Neutrophil (primary cell): ENCODE results near the gene FADS2.

ENCODE experiments used
- H3K27ac ChIP-seq: fragments of 200-600 bp; sonication (generic); 2 replicates; pipeline ENCODE4 v1.5.1; 2016; ENCODE audit warnings: mild to moderate bottlenecking, moderate library complexity
- H3K27me3 ChIP-seq: fragments of 200-600 bp; sonication (generic); 2 replicates; pipeline ENCODE4 v1.6.0; 2016; ENCODE audit warnings: mild to moderate bottlenecking
- H3K36me3 ChIP-seq: fragments of 200-600 bp; sonication (generic); 2 replicates; pipeline ENCODE4 v1.5.1; 2017
- H3K4me1 ChIP-seq, 2 experiments: fragments of 200-600 bp in 1 of 2; sonication (generic) in 1 of 2; 1 replicate in 1 of 2; 2 replicates in 1 of 2; pipeline versions ENCODE4 v1.5.1 to v1.6.1; 2013 to 2016; ENCODE audit warnings: low read depth in 1 of 2, low read length in 1 of 2, mild to moderate bottlenecking in 1 of 2, moderate library complexity in 1 of 2; ENCODE audit not compliant: control insufficient read depth in 1 of 2, insufficient read depth in 1 of 2
- H3K4me3 ChIP-seq, 2 experiments: fragments of 200-600 bp in 1 of 2; sonication (generic) in 1 of 2; 1 replicate in 1 of 2; 2 replicates in 1 of 2; pipeline ENCODE4 v1.5.1; 2013 to 2016; ENCODE audit warnings: low read depth in 1 of 2, low read length in 1 of 2, mild to moderate bottlenecking in 1 of 2, moderate library complexity in 1 of 2
- H3K9me3 ChIP-seq: fragments of 200-600 bp; sonication (generic); 2 replicates; pipeline ENCODE4 v1.5.1; 2016
- TF ChIP-seq, protein P1 (sequence below): fragments of 200-600 bp; sonication (generic); IDR thresholded peaks from 2 replicates; pipeline ENCODE4 v1.5.1; 2016; ENCODE audit warnings: antibody characterized with exemption

FADS2 gene

GRCh38 chr11:61866231-61866957, 38.3 kb downstream of the FADS2 start:
- Histone ChIP-seq H3K27ac (no peak overlapping the region), H3K27me3 (peaks cover 20% of the 10 kb centered on the region), H3K9me3 (no peaks in the 10 kb centered on the region), H3K4me1 (no peaks in the 10 kb centered on the region), H3K4me3 (no peak overlapping the region), H3K36me3 (no peaks in the 10 kb centered on the region)
- TF ChIP-seq, protein P1, sequence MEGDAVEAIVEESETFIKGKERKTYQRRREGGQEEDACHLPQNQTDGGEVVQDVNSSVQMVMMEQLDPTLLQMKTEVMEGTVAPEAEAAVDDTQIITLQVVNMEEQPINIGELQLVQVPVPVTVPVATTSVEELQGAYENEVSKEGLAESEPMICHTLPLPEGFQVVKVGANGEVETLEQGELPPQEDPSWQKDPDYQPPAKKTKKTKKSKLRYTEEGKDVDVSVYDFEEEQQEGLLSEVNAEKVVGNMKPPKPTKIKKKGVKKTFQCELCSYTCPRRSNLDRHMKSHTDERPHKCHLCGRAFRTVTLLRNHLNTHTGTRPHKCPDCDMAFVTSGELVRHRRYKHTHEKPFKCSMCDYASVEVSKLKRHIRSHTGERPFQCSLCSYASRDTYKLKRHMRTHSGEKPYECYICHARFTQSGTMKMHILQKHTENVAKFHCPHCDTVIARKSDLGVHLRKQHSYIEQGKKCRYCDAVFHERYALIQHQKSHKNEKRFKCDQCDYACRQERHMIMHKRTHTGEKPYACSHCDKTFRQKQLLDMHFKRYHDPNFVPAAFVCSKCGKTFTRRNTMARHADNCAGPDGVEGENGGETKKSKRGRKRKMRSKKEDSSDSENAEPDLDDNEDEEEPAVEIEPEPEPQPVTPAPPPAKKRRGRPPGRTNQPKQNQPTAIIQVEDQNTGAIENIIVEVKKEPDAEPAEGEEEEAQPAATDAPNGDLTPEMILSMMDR = no peak

DNA sequence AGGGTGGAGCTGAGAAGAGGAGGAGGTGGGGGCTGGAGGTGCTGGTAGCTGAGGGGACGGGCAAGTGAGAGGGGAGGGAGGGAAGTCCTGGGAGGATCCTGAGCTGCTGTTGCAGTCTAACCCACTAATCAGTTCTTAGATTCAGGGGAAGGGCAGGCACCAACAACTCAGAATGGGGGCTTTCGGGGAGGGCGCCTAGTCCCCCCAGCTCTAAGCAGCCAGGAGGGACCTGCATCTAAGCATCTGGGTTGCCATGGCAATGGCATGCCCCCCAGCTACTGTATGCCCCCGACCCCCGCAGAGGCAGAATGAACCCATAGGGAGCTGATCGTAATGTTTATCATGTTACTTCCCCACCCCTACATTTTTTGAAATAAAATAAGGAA, 38.9 kb downstream of the FADS2 start:
- Histone ChIP-seq H3K27me3 (peaks cover 25% of the 10 kb centered on the region), H3K4me3 (no peak overlapping the region), H3K36me3 (no peaks in the 10 kb centered on the region), H3K9me3 (no peaks in the 10 kb centered on the region), H3K4me1 (no peaks in the 10 kb centered on the region), H3K27ac (no peak overlapping the region)
- TF ChIP-seq, protein P1 = no peak

DNA sequence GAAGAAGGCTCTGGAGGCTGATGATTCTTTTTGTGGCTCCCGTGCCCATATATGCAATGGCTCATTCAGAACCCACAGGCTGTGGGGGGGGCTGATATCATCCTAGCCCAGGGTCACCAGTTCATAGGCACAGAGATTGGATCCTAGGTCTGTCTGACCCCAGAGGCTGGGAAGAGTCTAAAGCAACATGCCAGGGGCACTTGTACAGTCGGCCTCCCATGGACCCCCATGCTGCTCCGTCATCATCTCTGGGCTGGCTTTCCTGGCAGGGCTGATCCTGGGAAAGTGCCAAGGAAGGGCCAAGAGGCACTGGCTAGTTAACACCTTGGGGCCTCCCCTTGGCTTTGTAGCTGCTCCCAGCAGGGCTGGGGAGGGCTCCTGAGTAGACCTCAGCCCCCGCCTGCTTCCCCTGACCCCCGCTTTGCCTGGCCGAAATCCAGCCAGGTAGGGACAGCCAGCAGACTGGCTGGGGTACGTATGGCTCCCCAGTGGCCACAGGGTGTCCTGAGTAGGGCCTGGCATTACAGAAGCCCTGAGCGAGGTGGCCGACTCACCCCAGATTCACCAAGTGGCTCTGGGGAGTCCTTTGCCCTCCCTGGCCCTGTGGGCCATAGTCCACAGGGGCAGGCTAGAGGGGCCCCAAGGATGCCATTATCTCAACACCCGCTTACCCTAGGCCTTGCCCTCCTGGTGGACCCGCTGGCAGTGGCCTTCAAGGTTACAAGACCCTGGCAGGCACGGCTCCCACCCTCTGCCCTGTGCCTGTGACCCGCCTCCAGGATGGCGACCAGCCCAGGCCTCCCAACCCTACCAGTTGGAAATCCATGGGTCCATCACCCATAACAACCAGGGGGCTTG, 40.7 kb downstream of the FADS2 start:
- Histone ChIP-seq H3K36me3 (no peaks in the 10 kb centered on the region), H3K27me3 (peaks cover 32% of the 10 kb centered on the region), H3K4me1 (no peaks in the 10 kb centered on the region), H3K27ac (no peak overlapping the region), H3K4me3 (no peak overlapping the region), H3K9me3 (no peaks in the 10 kb centered on the region)
- TF ChIP-seq, protein P1 = no peak

DNA sequence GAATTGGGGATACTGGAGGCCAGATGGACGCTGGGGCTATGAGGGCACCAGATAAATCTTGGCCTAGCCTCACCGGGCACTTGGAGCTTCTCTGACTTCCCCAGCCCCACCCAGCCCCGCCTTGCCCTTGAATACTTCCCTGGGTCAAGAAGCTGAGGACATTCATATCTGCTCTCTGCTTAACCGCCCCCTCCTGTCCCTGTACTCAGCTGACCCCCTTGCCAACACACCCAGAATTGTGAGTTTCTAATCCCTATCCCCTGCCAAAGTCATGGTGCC, 41.3 kb downstream of the FADS2 start:
- H3K4me1 ChIP-seq = no peaks in the 10 kb centered on the region
- H3K4me3 ChIP-seq = no peak overlapping the region
- no peaks in the 10 kb centered on the region for H3K36me3 ChIP-seq
- H3K27ac ChIP-seq = no peak overlapping the region
- H3K27me3 ChIP-seq = peaks cover 32% of the 10 kb centered on the region
- TF ChIP-seq, protein P1 = no peak
- H3K9me3 ChIP-seq = no peaks in the 10 kb centered on the region

DNA sequence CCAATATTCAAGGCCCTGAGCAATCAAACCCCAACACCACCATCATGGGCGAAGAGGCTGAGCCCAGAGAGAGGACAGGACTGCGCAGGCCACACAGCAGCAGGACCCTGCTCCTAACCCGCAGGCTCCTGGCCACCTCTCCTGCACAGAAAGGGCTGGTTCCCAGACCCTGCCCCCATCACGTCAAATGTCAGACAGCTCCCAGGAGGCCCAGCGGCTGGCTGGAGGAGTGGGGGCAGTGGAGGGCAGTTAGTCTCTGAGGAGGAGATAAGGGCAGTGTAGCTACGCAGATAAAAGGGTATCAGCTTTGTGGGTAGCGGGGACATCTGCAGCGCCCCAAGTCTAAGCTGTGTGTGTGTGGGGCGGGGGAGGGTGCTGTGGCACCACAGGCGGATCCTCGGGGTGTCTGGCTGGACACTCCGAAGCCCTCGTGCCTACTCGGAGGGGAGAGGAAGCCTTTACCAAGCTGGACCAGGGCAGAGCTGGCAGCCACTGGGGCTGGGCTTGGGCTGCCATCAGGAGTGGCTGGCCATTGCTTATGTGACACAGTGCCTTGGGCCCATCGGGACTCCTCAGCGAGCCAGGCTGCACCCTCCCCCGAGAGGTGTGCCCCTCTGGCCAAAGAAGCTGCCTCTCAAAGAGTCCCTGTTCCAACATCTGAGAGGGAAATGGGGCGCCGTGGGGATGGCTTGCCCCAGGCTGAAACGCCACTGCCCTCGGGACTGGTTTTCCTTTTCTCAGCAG, 41.8 kb downstream of the FADS2 start:
- peaks cover 32% of the 10 kb centered on the region for H3K27me3 ChIP-seq
- TF ChIP-seq, protein P1 = no peak
- H3K9me3 ChIP-seq = no peaks in the 10 kb centered on the region
- H3K4me3 ChIP-seq = no peak overlapping the region
- H3K4me1 ChIP-seq = no peaks in the 10 kb centered on the region
- no peaks in the 10 kb centered on the region for H3K36me3 ChIP-seq
- H3K27ac ChIP-seq = no peak overlapping the region
